Esophagus squamous epithelium (tissue), 4 donors: ENCODE results near the gene CDC27.

Experiments
- POLR2A ChIP-seq, 4 donors: fragments of 450-650 bp; IDR thresholded peaks; one replicate each; pipeline ENCODE4 v1.6.1; 2017; ENCODE audit warnings: antibody characterized with exemption in 4 of 4, mild to moderate bottlenecking in 4 of 4, moderate library complexity in 3 of 4
- TF ChIP-seq, protein P1 (sequence below), 6 experiments: fragments of 450-650 bp in 4 of 6; fragments of 200-600 bp in 2 of 6; sonication (generic) in 2 of 6; IDR thresholded peaks; one replicate each; pipeline ENCODE4 v1.5.1; 2016 to 2019; ENCODE audit warnings: antibody characterized with exemption in 6 of 6, mild to moderate bottlenecking in 4 of 6, moderate library complexity in 4 of 6

- TF ChIP-seq POLR2A (IDR thresholded peaks at IDR 0.05), result no peak
- TF ChIP-seq, protein P1, sequence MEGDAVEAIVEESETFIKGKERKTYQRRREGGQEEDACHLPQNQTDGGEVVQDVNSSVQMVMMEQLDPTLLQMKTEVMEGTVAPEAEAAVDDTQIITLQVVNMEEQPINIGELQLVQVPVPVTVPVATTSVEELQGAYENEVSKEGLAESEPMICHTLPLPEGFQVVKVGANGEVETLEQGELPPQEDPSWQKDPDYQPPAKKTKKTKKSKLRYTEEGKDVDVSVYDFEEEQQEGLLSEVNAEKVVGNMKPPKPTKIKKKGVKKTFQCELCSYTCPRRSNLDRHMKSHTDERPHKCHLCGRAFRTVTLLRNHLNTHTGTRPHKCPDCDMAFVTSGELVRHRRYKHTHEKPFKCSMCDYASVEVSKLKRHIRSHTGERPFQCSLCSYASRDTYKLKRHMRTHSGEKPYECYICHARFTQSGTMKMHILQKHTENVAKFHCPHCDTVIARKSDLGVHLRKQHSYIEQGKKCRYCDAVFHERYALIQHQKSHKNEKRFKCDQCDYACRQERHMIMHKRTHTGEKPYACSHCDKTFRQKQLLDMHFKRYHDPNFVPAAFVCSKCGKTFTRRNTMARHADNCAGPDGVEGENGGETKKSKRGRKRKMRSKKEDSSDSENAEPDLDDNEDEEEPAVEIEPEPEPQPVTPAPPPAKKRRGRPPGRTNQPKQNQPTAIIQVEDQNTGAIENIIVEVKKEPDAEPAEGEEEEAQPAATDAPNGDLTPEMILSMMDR (IDR thresholded peaks at IDR 0.05), result no peak
Measured at GRCh38 chr17:47218896-47219430, 29.9 kb upstream of the CDC27 start.
